Peyer's patch (tissue), 4 donors: ENCODE measurements around the gene ULK2. TPM values are rescaled to one million over a fixed set of nuclear protein-coding genes. Genes with fewer than 3 reads are reported as not detected.

Source experiments
- DNase-seq, 3 donors: peaks; one replicate each; pipeline ENCODE4 v3.0.0-alpha.2; 2017 to 2019
- H3K27ac ChIP-seq, 4 donors: fragments of 200-600 bp; sonication (generic); one replicate each; pipeline ENCODE4 v1.5.1; 2016 to 2019
- H3K27me3 ChIP-seq, 2 donors: fragments of 200-600 bp; sonication (generic); one replicate each; pipeline ENCODE4 v1.5.1; 2019
- H3K36me3 ChIP-seq, 3 donors: fragments of 200-600 bp; sonication (generic); one replicate each; pipeline ENCODE4 v1.5.1; 2016 to 2019
- H3K4me1 ChIP-seq, 4 donors: fragments of 200-600 bp; sonication (generic); one replicate each; pipeline ENCODE4 v1.5.1; 2016 to 2019
- H3K4me3 ChIP-seq, 4 donors: fragments of 200-600 bp; sonication (generic); 1 replicate in 3 of 4; 2 replicates in 1 of 4; pipeline ENCODE4 v1.5.1; 2016 to 2019; ENCODE audit warnings: mild to moderate bottlenecking in 1 of 4
- H3K9me3 ChIP-seq, 4 donors: fragments of 200-600 bp; sonication (generic); one replicate each; pipeline ENCODE4 v1.5.1; 2016 to 2019; ENCODE audit warnings: mild to moderate bottlenecking in 1 of 4
- POLR2A ChIP-seq, 2 donors: fragments of 450-650 bp; IDR thresholded peaks; one replicate each; pipeline ENCODE4 v1.5.1; 2017; ENCODE audit warnings: antibody characterized with exemption in 2 of 2, mild to moderate bottlenecking in 2 of 2, moderate library complexity in 2 of 2
- total RNA-seq, 4 donors: library from RNA; depleted of rRNA; stranded (reverse); fragments of >200 nt; gene quantifications; one replicate each; pipeline ENCODE4 v1.1.0, GENCODE V29; 2016
- TF ChIP-seq, protein P1 (sequence below), 6 experiments: fragments of 450-650 bp in 4 of 6; fragments of 200-600 bp in 2 of 6; sonication (generic) in 1 of 6; IDR thresholded peaks; one replicate each; pipeline ENCODE4 v1.5.1; 2017 to 2019; ENCODE audit warnings: antibody characterized with exemption in 6 of 6, mild to moderate bottlenecking in 3 of 6, moderate library complexity in 1 of 6

ULK2 gene
- total RNA-seq, 4 donors from 2014 or later, result 2.8 to 8.8 (median 5.3) TPM

DNA sequence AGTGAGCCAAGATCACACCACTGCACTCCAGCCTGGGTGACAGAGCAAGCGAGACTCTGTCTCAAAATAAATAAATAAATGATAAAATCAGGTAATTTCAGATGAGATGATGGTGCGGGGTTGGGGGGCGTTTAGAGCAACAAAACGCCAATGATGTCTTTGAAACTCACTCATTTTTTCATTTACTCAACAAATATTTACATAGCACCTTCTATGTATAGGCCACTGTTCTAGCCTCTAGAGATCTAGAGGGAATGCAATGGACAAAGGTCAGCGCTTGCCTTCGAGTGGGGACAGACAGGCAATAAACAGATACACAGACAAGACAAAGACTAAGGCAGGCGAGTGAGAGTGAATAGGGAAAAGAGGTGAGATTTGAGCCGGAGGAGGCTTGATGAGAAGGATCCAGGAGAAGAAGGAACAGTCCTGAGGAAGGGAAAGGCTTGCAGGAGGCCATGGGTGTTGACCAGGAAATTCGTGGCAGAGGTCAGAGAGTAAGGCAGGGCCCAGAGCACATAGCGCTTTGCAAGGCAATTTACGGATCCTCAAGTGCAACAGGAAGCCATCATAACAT lies 133.7 kb downstream of the ULK2 start:
- peak in 1 of 3 donors; percentile 62 for DNase-seq
- H3K27ac ChIP-seq, result peak overlapping the region in 2 of 4 donors; percentile 59 to 81
- TF ChIP-seq, protein P1, sequence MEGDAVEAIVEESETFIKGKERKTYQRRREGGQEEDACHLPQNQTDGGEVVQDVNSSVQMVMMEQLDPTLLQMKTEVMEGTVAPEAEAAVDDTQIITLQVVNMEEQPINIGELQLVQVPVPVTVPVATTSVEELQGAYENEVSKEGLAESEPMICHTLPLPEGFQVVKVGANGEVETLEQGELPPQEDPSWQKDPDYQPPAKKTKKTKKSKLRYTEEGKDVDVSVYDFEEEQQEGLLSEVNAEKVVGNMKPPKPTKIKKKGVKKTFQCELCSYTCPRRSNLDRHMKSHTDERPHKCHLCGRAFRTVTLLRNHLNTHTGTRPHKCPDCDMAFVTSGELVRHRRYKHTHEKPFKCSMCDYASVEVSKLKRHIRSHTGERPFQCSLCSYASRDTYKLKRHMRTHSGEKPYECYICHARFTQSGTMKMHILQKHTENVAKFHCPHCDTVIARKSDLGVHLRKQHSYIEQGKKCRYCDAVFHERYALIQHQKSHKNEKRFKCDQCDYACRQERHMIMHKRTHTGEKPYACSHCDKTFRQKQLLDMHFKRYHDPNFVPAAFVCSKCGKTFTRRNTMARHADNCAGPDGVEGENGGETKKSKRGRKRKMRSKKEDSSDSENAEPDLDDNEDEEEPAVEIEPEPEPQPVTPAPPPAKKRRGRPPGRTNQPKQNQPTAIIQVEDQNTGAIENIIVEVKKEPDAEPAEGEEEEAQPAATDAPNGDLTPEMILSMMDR (IDR thresholded peaks at IDR 0.05), result no peak
- no peak for TF ChIP-seq POLR2A (IDR thresholded peaks at IDR 0.05)

DNA sequence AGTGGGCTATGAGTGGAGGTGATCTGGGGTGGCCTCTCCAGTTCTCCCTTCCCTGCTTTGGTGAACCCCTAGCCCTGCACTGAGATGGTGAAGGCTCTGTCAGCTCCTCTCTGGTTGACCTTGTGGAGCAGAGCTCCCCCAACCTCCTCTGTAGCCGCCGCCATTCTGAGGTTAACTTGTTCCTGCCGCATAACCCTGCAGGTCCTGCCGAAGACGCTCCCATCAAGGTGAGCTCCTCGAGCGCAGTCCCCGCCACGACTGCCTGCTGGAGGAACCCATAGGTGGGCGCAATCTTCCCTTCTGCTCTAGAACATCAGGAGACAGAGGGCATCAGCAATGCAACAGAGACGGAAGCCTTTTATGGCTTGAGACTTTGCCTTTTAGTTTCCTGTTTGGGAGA lies 136.1 kb downstream of the ULK2 start:
- Histone ChIP-seq H3K27ac (no peak overlapping the region), H3K4me1 (peaks cover 0 to 37% (median 5%) of the 10 kb centered on the region in 4 donors), H3K36me3 (no peaks in the 10 kb centered on the region), H3K9me3 (no peaks in the 10 kb centered on the region), H3K4me3 (no peak overlapping the region), H3K27me3 (no peaks in the 10 kb centered on the region)
- DNase-seq, result no peak
- TF ChIP-seq, protein P1 (IDR thresholded peaks at IDR 0.05), result no peak
- no peak for TF ChIP-seq POLR2A (IDR thresholded peaks at IDR 0.05)

More for the DNA sequence above, 133.7 kb downstream of the ULK2 start:
- Histone ChIP-seq H3K36me3 (no peaks in the 10 kb centered on the region), H3K4me3 (no peak overlapping the region), H3K4me1 (peaks cover 0 to 25% (median 0%) of the 10 kb centered on the region in 4 donors), H3K27me3 (no peaks in the 10 kb centered on the region), H3K9me3 (no peaks in the 10 kb centered on the region)

DNA sequence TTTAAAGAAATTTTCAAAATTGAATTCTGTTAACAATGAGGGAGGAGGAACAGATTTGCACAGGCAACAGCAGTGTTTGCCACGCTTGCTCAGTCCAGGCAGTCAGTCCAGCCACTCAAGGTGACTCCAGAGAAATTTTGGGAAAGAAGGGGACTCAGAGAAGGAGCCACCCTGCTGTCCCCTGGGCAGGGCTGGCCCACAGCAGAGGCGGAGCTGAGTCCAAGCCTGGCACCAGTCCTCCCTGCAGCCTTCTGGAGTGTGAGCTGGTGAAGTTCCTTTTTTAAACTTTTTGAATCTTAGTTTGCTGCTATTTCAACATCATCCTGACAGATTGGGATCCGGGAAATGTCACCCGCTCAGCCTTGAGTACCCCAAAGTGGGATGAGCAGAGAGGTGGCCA lies 136.9 kb downstream of the ULK2 start:
- peaks cover 0 to 35% (median 5%) of the 10 kb centered on the region in 4 donors for H3K4me1 ChIP-seq
- H3K27ac ChIP-seq, result no peak overlapping the region
- H3K27me3 ChIP-seq, result no peaks in the 10 kb centered on the region
- DNase-seq, result no peak
- H3K36me3 ChIP-seq, result no peaks in the 10 kb centered on the region
- TF ChIP-seq POLR2A (IDR thresholded peaks at IDR 0.05), result no peak
- TF ChIP-seq, protein P1 (IDR thresholded peaks at IDR 0.05), result no peak
- H3K9me3 ChIP-seq, result no peaks in the 10 kb centered on the region
- no peak overlapping the region for H3K4me3 ChIP-seq

DNA sequence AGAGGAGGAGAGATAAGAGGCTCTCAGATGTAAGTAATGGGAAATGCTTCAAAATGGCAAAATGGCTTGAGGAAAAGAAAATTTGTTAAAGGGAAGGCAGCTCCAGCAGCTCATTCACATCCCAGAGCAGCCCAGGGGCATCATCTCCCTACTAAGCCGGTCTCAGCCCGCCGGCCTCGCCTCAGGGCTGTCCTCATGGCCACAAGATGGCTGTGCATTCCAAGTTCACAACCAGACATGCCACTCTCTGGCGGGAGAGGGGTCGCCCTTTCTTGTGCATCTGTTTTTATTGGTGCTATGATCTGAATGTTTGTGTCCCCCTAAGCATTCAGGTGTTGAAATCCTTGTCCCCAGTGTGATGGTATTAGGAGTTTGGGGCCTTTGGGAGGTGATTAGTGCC lies 137.8 kb downstream of the ULK2 start:
- Histone ChIP-seq H3K4me3 (no peak overlapping the region), H3K4me1 (peaks cover 0 to 27% (median 5%) of the 10 kb centered on the region in 4 donors), H3K9me3 (no peaks in the 10 kb centered on the region), H3K27me3 (no peaks in the 10 kb centered on the region), H3K36me3 (no peaks in the 10 kb centered on the region), H3K27ac (no peak overlapping the region)
- TF ChIP-seq, protein P1 (IDR thresholded peaks at IDR 0.05), result no peak
- no peak for TF ChIP-seq POLR2A (IDR thresholded peaks at IDR 0.05)
- DNase-seq, result no peak

DNA sequence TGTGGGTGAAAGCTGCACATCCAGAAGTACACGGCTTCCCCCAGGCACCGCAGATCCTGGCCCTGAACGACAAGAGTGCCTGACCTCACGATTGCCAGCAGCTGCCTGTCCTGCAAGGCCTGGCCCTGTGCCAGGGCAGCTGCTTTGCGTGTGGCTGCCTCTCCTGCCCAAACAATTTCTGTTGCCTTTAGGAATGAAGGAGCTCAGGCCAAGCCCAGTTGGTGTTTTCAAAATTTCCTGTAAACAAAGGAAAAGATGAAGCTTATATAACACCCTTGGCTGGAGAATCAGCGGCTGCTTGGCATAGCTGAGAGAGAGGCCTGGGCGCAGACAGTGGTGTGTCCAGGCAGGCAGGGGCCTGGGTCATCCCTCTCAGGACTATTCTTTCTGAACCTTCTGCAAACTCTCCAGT lies 139.6 kb downstream of the ULK2 start:
- Histone ChIP-seq H3K4me1 (peaks cover 0 to 23% (median 5%) of the 10 kb centered on the region in 4 donors), H3K27ac (peak overlapping the region; percentile 69 to 89 (median 78)), H3K27me3 (no peaks in the 10 kb centered on the region), H3K36me3 (no peaks in the 10 kb centered on the region), H3K9me3 (no peaks in the 10 kb centered on the region), H3K4me3 (no peak overlapping the region)
- DNase-seq, result peak; percentile 35 to 83 (median 77)
- TF ChIP-seq POLR2A (IDR thresholded peaks at IDR 0.05), result no peak
- TF ChIP-seq, protein P1 (IDR thresholded peaks at IDR 0.05), result no peak
